ENCODE data around the gene DPYSL5.

The DPYSL5 gene

GRCh38 chr2:26969077-26969844 is 121.3 kb downstream of the DPYSL5 start:
- DNase-seq: no peak

- DNase-seq: peak; percentile 80 to 92 (median 88)
Measured at GRCh38 chr2:26970244-26970927, 122.5 kb downstream of the DPYSL5 start, which contains the start of gene MAPRE3. Gene MAPRE3, plus strand, starts transcription at chr2:26970637. Its CDS starts 51,582 bp downstream, at chr2:27022219.

- DNase-seq: peak; percentile 44 to 55 (median 52)
Measured at GRCh38 chr2:26970928-26971627, 123.1 kb downstream of the DPYSL5 start.

DNA sequence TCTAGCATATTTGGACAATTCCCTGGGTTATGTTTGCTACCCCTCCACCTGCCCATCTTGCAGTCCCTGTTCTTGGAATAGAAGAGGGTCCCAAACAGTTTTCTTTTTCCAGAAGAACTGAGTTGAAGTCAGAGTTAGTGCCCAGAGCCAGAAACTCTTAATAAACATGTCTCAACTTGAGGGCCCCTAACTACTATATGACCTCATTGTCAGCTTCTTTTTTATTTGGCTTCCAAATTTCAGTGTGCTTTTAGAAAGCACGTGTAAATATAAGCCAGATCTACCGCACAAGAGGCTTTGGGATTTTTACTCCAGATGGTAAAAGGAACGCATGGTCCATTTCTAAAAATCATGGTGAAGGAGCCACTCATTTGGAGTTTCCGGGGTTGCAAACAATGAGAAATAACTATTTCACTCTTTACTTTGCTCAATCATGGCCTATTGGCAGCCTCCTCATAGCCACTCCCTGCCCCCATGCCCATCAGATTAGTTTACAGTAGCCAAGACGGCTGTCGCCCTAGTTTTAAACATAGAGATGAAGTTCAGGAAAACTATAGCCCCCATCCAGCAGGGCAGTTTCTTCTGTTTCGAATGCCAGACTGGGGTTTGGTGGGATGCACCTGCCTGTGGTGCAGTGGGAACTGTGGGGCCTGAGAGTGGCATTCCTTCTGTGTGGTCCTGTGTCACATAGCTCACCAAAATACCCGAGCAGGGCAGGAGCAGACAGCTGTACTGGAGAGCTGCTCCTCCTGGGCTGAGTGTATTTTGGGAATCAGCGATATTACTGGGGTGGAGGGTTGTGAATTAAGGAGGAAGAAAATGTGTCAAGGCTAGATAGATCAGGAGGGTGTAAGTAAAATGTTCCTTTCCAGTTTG is 124.2 kb downstream of the DPYSL5 start:
- DNase-seq: no peak

- no peak for DNase-seq
Measured at GRCh38 chr2:26974352-26974751, 126.4 kb downstream of the DPYSL5 start.

- no peak for DNase-seq
Measured at GRCh38 chr2:26975102-26975501, 127.2 kb downstream of the DPYSL5 start.

GRCh38 chr2:26975656-26976055 is 127.7 kb downstream of the DPYSL5 start:
- DNase-seq: no peak

GRCh38 chr2:26976237-26976636 is 128.3 kb downstream of the DPYSL5 start:
- DNase-seq: no peak

DNA sequence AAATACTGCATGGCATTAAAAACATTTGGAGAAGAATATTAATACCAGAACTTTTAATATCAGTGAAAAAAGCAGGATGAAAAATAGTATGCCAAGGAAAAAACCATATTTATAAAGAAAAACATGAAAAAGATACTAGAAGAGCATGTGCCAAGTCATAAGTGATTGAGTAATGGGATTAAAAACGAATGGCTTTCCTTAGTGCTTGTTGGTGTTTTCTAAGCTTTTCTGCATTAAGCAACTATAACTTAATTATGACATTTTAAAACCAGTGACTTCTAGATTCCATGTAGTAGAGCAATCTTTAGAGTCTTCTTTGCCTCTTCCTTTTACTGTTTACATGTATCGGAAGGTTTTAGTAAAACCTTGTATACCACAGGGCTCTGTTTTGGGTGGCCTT is 129.1 kb downstream of the DPYSL5 start:
- DNase-seq: no peak

- DNase-seq: no peak
Measured at GRCh38 chr2:26978061-26978596, 130.2 kb downstream of the DPYSL5 start.

GRCh38 chr2:26979741-26980140 is 131.8 kb downstream of the DPYSL5 start:
- peak in 3 of 4 experiments; percentile 20 to 43 (median 43) for DNase-seq

- no peak for DNase-seq
Measured at GRCh38 chr2:26980971-26981370, 133.0 kb downstream of the DPYSL5 start.

GRCh38 chr2:26982102-26982742 is 134.3 kb downstream of the DPYSL5 start:
- DNase-seq: peak; percentile 25 to 59 (median 54)

- DNase-seq: no peak
Measured at GRCh38 chr2:26983746-26984145, 135.8 kb downstream of the DPYSL5 start.

DNA sequence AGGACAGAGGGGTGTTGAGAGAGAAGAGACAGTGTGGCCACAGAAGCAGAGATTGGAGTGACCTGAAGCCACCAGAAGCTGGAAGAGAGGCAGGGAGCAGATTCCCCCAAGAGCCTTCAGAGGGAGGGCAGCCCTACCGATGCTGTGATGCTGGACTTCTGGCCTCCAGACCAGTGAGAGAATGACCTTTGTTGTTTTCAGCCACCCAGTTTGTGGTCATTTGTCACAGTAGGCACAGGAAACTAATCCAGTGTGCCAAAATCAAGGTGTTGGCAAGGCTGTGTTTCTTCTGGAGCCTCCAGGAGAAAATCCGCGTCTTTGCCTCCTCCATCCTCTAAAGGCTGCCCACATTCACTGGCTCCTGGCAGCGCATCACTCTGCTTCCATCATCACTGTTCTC is 137.9 kb downstream of the DPYSL5 start:
- DNase-seq: no peak

DNA sequence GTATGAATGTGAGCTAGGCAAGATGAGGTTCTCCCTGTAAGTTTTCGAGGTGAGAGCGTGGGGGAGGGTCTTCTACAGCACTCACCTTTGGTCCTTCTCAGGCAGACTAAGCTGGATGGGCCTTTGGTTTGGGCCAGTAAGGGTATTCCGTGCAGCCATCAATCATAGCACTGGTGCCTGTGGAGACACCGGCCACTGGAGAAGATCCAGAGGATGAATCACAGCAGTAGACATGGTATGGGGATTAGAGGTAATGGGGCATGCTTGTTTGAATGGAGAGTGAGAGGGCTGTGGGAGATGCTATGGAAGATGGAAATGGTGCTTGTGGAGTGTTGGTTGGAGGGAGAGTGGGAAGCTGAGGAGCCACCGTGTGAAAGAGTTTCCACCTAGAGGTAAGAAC is 138.6 kb downstream of the DPYSL5 start:
- no peak for DNase-seq

DNA sequence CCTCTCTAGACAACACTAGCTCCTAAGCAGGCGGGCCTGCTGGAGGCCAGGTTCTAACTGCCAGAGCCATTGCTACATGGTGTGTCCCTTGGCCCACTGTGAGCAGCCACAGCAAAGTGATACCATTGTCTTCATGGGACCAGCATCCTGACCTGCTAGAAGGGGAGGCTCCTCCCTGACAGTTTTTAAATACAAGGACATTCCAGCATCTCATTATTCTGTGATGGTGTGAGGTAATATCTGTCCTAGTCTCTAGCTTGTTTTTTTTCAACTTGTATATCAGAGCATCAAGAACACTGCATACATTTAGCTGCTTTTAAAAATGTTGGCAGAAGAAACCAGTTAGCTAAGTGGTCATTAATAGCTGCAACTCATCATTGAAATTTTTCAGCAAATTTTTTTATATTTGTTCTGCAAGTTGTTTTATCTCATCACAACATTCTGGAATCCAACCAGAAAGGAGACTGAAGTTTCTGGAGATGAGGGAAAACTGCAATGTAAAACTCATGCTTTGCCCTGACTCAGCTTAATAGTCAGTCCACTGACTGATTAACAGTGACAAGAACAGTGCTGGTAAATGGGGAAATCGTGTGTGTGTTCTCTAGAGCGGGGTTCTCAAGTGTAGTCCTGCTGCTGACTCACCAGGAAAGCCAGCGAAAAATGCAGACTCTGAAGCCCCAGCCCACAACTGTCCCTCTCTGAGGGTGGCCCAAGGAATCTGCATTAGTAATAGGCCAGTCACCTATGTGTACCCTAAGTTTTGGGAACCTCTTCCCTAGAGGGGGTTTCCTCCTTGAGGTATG is 140.3 kb downstream of the DPYSL5 start:
- DNase-seq: peak; percentile 21 to 48 (median 44)

DNA sequence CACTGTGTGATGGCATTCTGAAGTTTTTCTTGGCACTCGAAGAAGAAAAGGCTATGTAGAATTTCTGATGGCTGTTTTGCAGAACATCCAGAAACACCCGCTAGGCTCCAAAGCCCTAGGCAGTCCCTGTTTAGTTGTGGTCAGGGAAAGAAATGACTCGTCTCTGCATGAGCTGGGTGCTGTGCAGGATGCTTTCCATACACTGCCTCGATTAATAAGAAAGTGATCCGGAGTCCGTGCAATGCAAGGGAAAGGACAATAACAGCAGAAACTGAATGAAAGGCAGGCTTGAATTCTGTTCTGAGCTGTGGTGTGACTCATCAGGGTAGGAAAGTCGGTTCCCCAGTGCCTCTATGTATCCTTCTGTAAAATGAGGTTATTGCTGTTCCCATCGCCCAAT is 141.2 kb downstream of the DPYSL5 start:
- DNase-seq: no peak

DNA sequence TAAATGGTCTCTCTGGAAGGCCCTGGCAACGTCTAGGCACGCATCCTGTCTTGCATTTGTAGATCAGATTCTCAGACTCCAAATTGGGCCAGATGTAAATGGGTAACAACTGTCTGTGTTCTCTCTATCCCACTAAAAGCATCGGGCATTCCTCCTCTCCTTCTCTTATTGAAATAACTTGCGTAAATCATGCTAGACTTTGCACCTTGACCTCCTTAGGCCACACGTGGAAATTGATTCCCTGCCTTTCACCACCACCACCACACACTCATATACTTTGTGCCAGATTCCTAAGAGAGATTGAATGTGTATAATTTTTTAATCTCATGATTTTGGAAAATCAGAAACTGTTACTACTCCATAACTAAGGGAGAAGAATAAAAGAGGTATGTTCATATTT is 143.8 kb downstream of the DPYSL5 start:
- no peak for DNase-seq

DNA sequence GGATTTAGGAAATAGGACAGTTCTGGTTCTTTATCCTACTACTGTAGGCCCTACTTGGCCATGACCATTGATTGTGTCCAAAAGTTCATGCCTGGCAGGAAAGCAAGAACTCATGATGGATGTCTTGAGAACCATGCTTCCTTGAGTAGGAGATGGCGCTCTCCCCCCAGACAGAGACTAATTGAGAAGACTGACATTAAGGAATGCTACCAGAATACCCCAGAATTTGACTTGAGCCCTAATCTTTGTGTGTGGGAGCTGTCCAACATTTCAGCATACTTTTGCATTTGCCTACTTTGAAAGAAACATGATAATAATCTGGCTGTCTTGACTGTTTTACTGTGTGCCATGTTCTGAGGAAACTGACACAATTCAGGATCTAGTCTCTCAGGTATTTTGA is 145.8 kb downstream of the DPYSL5 start:
- DNase-seq: no peak

DNA sequence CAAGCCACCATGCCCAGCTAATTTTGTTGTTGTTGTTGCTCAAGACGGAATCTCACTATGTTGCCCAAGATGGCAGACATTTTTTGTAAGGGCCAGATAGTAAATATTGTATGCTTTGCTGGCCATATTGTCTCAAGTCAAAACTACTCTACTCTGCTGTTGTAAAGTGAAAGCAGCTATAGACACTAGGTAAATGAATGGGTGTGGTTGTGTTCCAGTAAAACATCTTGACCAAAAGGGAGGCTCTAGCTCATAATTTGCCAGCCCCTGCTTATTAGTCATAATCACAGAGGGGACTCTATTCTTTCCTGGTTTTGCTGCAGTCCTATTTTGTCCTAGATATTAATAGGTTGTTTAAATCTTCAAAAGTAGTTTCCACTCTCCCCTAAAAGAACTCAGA is 147.1 kb downstream of the DPYSL5 start:
- DNase-seq: no peak

All from suppressor macrophage (primary cell).